GM12878 (cell line): ENCODE results near the gene ZNF75A. TPM values are rescaled to one million over a fixed set of nuclear protein-coding genes. Genes with fewer than 3 reads are reported as not detected.

ENCODE experiments used
- ATAC-seq: fragments of 200-7000 bp; cut with Tn5 transposase; 3 replicates; pipeline ENCODE4 v1.9.1; 2020; ENCODE audit warnings: mild to moderate bottlenecking, moderate library complexity
- BruUV-seq: library from RNA; stranded (reverse); fragments of 400-500 nt; replicated peaks from 2 replicates; lab custom pipeline; 2021; lab: Mats Ljungman, UMichigan
- CTCF ChIA-PET: fragments of 300-600 bp; sonication (Branson Sonifier 250); formaldehyde crosslinking; extraction: SDS; loops from one replicate; lab custom pipeline; 2021; ENCODE audit warnings: inconsistent platforms; lab: Yijun Ruan, JAX
- POLR2A ChIA-PET: fragments of 350-600 bp; formaldehyde crosslinking; extraction: SDS; loops from one replicate; lab custom pipeline; 2021; ENCODE audit warnings: inconsistent platforms; lab: Charles Lee
- RAD21 ChIA-PET: fragments of 300-600 bp; sonication (Branson Sonifier 250); formaldehyde crosslinking; loops from one replicate; lab custom pipeline; 2023; ENCODE audit warnings: antibody characterized with exemption; ENCODE audit not compliant: unreplicated experiment; lab: Charles Lee
- SMC1A ChIA-PET: fragments of 300-600 bp; sonication (Branson Sonifier 250); formaldehyde crosslinking; loops from one replicate; lab custom pipeline; 2023; ENCODE audit not compliant: unreplicated experiment, uncharacterized antibody; lab: Charles Lee
- DNase-seq: peaks from one replicate; pipeline ENCODE4 v3.0.0-alpha.2; 2011; ENCODE audit warnings: low read depth, low spot score
- FAIRE-seq: peaks from 3 replicates; lab custom pipeline; 2011; peaks lifted over from hg19 to GRCh38; lab: Jason Lieb, UNC
- H2AFZ ChIP-seq: 2 replicates; pipeline ENCODE4 v1.6.0; 2011; ENCODE audit warnings: low read depth, low read length, control low read depth; ENCODE audit not compliant: control insufficient read depth
- H3K27ac ChIP-seq: 2 replicates; pipeline ENCODE4 v1.5.1; 2011; ENCODE audit warnings: control low read depth; ENCODE audit not compliant: control insufficient read depth, insufficient read depth
- H3K27me3 ChIP-seq, 2 experiments: replicated peaks in 1 of 2; 2 replicates each; pipeline versions ENCODE4 v1.6.0 to v1.6.1; 2011; ENCODE audit warnings: low read length in 1 of 2; ENCODE audit not compliant: control insufficient read depth in 2 of 2, insufficient read depth in 2 of 2
- H3K36me3 ChIP-seq, 2 experiments: 2 replicates each; pipeline ENCODE4 v1.5.1; 2011; ENCODE audit warnings: low read length in 1 of 2; ENCODE audit not compliant: control insufficient read depth in 2 of 2, insufficient read depth in 2 of 2
- H3K4me1 ChIP-seq: 2 replicates; pipeline ENCODE4 v1.6.1; 2011; ENCODE audit warnings: mild to moderate bottlenecking, low read length, moderate library complexity, mixed read lengths; ENCODE audit not compliant: control insufficient read depth, insufficient read depth
- H3K4me2 ChIP-seq: 2 replicates; pipeline ENCODE4 v1.6.0; 2011; ENCODE audit warnings: control low read depth; ENCODE audit not compliant: control insufficient read depth, insufficient read depth
- H3K4me3 ChIP-seq: fragments of 200-600 bp; sonication (generic); 2 replicates; pipeline ENCODE4 v1.5.1; 2016
- H3K79me2 ChIP-seq: 2 replicates; pipeline ENCODE4 v1.6.0; 2011; ENCODE audit warnings: low read length; ENCODE audit not compliant: control insufficient read depth, insufficient read depth
- H3K9ac ChIP-seq: 2 replicates; pipeline ENCODE4 v1.8.0; 2011; ENCODE audit warnings: low read length, control low read depth, mixed read lengths; ENCODE audit not compliant: control insufficient read depth, insufficient read depth
- H3K9me3 ChIP-seq: replicated peaks from 3 replicates; pipeline ENCODE4 v1.5.1; 2011; ENCODE audit warnings: mild to moderate bottlenecking, low read length; ENCODE audit not compliant: control insufficient read depth, insufficient read depth
- H4K20me1 ChIP-seq: 2 replicates; pipeline ENCODE4 v1.6.0; 2011; ENCODE audit not compliant: control insufficient read depth, insufficient read depth
- EED ChIP-seq: sonication (generic); IDR thresholded peaks from 2 replicates; pipeline ENCODE4 v1.6.1; 2016; ENCODE audit warnings: antibody characterized with exemption, low read depth
- ETV6 ChIP-seq, 2 experiments: fragments of 450-650 bp in 1 of 2; IDR thresholded peaks in 1 of 2; conservative IDR thresholded peaks in 1 of 2; 2 replicates each; pipeline ENCODE4 v1.6.1; 2014; ENCODE audit warnings: antibody characterized with exemption in 1 of 2, borderline replicate concordance in 1 of 2, low read depth in 1 of 2, mild to moderate bottlenecking in 1 of 2, moderate library complexity in 1 of 2
- RELA ChIP-seq: fragments of 450-650 bp; IDR thresholded peaks from 2 replicates; pipeline ENCODE4 v1.8.0; 2014; ENCODE audit warnings: borderline replicate concordance; ENCODE audit not compliant: partially characterized antibody
- SREBF1 ChIP-seq: IDR thresholded peaks from 2 replicates; pipeline ENCODE4 v1.6.1; 2012; ENCODE audit warnings: mild to moderate bottlenecking, low read length
- ZNF622 ChIP-seq: fragments of 450-650 bp; IDR thresholded peaks from 2 replicates; pipeline ENCODE4 v1.6.1; 2017; ENCODE audit warnings: mild to moderate bottlenecking, inconsistent platforms
- ZSCAN29 ChIP-seq: fragments of 450-650 bp; IDR thresholded peaks from 2 replicates; pipeline ENCODE4 v1.6.1; 2017; ENCODE audit warnings: mild to moderate bottlenecking, moderate library complexity
- WGBS: methylation state at CpG from one replicate; pipeline ENCODE4 v1.1.6; 2016; ENCODE audit warnings: low lambda C conversion rate; ENCODE audit not compliant: insufficient replicate concordance, insufficient coverage; ENCODE audit errors: missing lambda C conversion rate; 5-methylcytosine and 5-hydroxymethylcytosine counted together
- in situ Hi-C: fragments of 300-500 bp; cut with MboI; formaldehyde crosslinking; loops from 9 replicates; pipeline ENCODE4 v1.14.3; 2018; ENCODE audit warnings: mixed read lengths
- intact Hi-C: fragments of 100-400 bp; cut with micrococcal nuclease; formaldehyde crosslinking; loops from one replicate; pipeline ENCODE4 v1.14.2; 2022; ENCODE audit not compliant: unreplicated experiment
- polyA plus RNA-seq, 11 experiments: library from polyadenylated mRNA; depleted of rRNA in 4 of 11; unstranded in 6 of 11; stranded (reverse) in 5 of 11; fragments of >200 nt; fragmentation: Nextera tagmentation in 4 of 11; fragmentation: Illumina TruSeq in 1 of 11; extraction: Ambion mirVana in 4 of 11; extraction: Trizol in 1 of 11; gene quantifications; 1 replicate in 1 of 11; 2 replicates in 10 of 11; pipeline versions ENCODE4 v1.2.1 to v1.2.3, GENCODE V29; 2011 to 2016; ENCODE audit warnings: inconsistent platforms in 2 of 11, missing spikeins in 2 of 11, low read depth in 1 of 11
- total RNA-seq, 4 experiments: library from RNA; depleted of rRNA in 3 of 4; stranded (reverse); fragments of >200 nt in 3 of 4; fragmentation: Illumina TruSeq in 1 of 4; extraction: Trizol in 1 of 4; gene quantifications; 2 replicates each; pipeline versions ENCODE4 v1.2.1 to v1.2.3, GENCODE V29; 2013 to 2021
- TF ChIP-seq, protein P1 (sequence below): IDR thresholded peaks from 2 replicates; pipeline ENCODE4 v1.6.1; 2011; ENCODE audit warnings: low read depth, mild to moderate bottlenecking, low read length, moderate library complexity, borderline replicate concordance; ENCODE audit errors: extremely low read depth
- TF ChIP-seq, protein P2 (sequence below): IDR thresholded peaks from 2 replicates; pipeline ENCODE4 v1.6.1; 2012; ENCODE audit warnings: low read length, inconsistent platforms

ZNF75A gene
- total and polyA plus RNA-seq, 10 of the 15 experiments (the other 5 are each of a cell fraction or from before 2014, with no cell fraction given): 7.4 to 21.2 (median 16.1) TPM

DNA sequence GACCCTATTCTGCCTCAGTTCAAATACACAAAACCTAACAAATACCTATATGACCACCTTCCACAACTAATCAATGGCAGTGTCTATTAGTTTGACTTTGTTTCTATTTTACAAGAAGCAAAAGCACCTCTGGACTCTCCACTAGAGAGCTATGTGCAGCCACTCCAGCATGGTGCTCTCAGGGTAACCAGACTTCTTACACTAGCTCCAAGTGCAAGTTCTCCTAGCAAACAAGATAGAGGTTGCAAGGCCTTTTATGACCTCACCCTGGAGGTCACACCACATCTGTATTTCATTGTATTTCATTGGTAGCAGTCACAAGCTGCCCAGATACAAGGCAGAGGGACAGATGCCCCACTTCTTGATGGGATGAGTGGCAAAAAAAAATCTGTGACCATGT is 30.4 kb upstream of the ZNF75A start (continued):
- no peak for TF ChIP-seq SREBF1
- TF ChIP-seq ETV6 (conservative IDR thresholded peaks at IDR 0.05 in 1 of 2, IDR thresholded peaks at IDR 0.05 in 1 of 2; ENCODE audit: borderline replicate concordance in 1 of 2, low read depth in 1 of 2): no peak

DNA sequence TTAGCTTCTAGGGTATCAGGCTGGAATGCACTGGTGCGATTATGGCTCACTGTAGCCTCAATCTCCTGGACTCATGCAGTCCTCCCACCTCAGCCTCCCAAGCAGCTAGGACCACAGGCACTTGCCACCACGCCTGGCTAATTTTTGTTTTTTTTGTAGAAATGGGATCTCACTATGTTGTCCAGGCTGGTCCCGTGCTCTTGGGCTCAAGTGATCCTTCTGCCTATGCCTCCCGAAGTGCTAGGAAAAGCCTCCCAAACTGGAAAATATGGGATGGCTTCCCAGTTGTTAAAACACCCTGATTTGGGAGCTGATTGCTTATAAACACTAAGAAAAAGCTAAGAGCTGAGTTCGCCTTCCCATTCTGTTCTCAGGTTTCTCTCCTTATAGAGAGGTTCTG is 28.6 kb upstream of the ZNF75A start:
- CTCF ChIA-PET: interaction anchor here (1.7 kb wide), 1 partner anchor 9 kb away, joined by 12 read pairs; no protein-coding TSS in a partner anchor
- ATAC-seq (no peak), DNase-seq (no peak), FAIRE-seq (no peak)
- Histone ChIP-seq H3K4me2 (no peak overlapping the region), H3K36me3 (no peaks in the 10 kb centered on the region), H2AFZ (no peak overlapping the region), H3K27me3 (no peaks in the 10 kb centered on the region), H4K20me1 (no peaks in the 10 kb centered on the region), H3K4me1 (no peaks in the 10 kb centered on the region), H3K27ac (no peak overlapping the region), H3K9ac (no peak overlapping the region), H3K9me3 (no peaks in the 10 kb centered on the region), H3K4me3 (no peak overlapping the region), H3K79me2 (no peaks in the 10 kb centered on the region)
- POLR2A ChIA-PET: interaction anchor here (0.7 to 1.0 kb wide), 4 partner anchors 22 to 151 kb away, joined by 3 to 9 read pairs (median 5); no protein-coding TSS in a partner anchor
- WGBS: 38% methylated on average over 5 of the region's 5 CpGs
- BruUV-seq: no TSS peak
- SMC1A ChIA-PET: interaction anchor here (0.6 to 1.6 kb wide), 3 partner anchors 9 to 735 kb away, joined by 3 to 9 read pairs (median 4); no protein-coding TSS in a partner anchor
- TF ChIP-seq, protein P1, sequence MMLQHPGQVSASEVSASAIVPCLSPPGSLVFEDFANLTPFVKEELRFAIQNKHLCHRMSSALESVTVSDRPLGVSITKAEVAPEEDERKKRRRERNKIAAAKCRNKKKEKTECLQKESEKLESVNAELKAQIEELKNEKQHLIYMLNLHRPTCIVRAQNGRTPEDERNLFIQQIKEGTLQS: no peak
- TF ChIP-seq, protein P2, sequence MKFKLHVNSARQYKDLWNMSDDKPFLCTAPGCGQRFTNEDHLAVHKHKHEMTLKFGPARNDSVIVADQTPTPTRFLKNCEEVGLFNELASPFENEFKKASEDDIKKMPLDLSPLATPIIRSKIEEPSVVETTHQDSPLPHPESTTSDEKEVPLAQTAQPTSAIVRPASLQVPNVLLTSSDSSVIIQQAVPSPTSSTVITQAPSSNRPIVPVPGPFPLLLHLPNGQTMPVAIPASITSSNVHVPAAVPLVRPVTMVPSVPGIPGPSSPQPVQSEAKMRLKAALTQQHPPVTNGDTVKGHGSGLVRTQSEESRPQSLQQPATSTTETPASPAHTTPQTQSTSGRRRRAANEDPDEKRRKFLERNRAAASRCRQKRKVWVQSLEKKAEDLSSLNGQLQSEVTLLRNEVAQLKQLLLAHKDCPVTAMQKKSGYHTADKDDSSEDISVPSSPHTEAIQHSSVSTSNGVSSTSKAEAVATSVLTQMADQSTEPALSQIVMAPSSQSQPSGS: no peak
- TF ChIP-seq ZSCAN29 (no peak), EED (no peak), RELA (no peak), ZNF622 (no peak)
- RAD21 ChIA-PET: interaction anchor here (0.6 kb wide), 1 partner anchor 184 kb away, joined by 3 read pairs; no protein-coding TSS in a partner anchor
- intact Hi-C loops: no loop called here
- in situ Hi-C loops: no loop called here
